ENCODE data around the gene DDX28.

Gene DDX28

DNA sequence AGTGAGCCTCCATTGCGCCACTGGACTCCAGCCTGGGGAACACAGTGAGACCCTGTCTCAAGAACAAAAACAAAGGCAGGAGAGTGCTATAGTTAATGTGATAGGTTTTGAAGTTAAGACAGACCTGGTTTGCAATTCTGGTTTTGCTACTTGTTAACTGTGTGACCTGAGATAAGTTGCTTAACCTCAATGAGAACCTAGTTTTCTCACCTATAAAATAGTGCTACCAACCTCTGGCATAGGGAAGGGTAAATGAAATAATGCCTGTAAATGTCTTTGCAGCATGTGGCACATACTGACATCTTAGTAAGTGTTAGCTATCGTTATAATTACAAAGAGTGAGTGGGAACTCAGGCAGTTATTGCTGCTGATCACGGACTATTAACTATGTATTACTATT, 32.4 kb upstream of the DDX28 start:
- no peak overlapping the region for H3K27ac ChIP-seq
- H2AFZ ChIP-seq, result no peak overlapping the region
- TF ChIP-seq, protein P1, sequence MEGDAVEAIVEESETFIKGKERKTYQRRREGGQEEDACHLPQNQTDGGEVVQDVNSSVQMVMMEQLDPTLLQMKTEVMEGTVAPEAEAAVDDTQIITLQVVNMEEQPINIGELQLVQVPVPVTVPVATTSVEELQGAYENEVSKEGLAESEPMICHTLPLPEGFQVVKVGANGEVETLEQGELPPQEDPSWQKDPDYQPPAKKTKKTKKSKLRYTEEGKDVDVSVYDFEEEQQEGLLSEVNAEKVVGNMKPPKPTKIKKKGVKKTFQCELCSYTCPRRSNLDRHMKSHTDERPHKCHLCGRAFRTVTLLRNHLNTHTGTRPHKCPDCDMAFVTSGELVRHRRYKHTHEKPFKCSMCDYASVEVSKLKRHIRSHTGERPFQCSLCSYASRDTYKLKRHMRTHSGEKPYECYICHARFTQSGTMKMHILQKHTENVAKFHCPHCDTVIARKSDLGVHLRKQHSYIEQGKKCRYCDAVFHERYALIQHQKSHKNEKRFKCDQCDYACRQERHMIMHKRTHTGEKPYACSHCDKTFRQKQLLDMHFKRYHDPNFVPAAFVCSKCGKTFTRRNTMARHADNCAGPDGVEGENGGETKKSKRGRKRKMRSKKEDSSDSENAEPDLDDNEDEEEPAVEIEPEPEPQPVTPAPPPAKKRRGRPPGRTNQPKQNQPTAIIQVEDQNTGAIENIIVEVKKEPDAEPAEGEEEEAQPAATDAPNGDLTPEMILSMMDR (IDR thresholded peaks at IDR 0.05), result no peak
- H3K27me3 ChIP-seq (ENCODE audit: control insufficient read depth, insufficient read depth, low read length), result no peaks in the 10 kb centered on the region
- no peaks in the 10 kb centered on the region for H3K79me2 ChIP-seq
- no peak overlapping the region for H3K9ac ChIP-seq
- no peaks in the 10 kb centered on the region for H3K4me1 ChIP-seq
- no peaks in the 10 kb centered on the region for H3K9me3 ChIP-seq (ENCODE audit: control insufficient read depth, low read length)
- no peak overlapping the region for H3K4me3 ChIP-seq (ENCODE audit: low read depth, low read length)
- H3K36me3 ChIP-seq (ENCODE audit: control insufficient read depth, insufficient read depth, low read length), result no peaks in the 10 kb centered on the region
- H3K4me2 ChIP-seq (ENCODE audit: low read length), result no peak overlapping the region

DNA sequence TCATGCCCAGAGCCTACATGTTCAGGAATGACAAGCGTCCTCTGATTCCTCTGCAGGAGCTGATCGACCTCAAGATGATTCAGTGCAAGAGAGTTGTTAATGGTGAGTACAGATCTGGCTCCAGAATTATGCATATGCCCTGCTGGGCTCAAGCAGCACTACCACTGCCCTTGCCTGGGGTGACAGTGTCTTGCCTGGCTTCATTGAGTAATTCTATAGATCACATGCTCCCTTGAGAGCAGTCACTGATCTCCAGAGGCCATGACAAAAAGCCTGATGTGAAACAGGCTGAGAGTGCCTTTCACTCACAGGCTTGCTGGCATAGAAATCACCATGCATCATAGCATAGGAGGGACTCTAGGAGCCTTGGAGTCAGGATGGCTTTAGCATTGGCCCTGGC, 26.4 kb upstream of the DDX28 start:
- H3K36me3 ChIP-seq (ENCODE audit: control insufficient read depth, insufficient read depth, low read length), result no peaks in the 10 kb centered on the region
- H3K4me2 ChIP-seq (ENCODE audit: low read length), result no peak overlapping the region
- no peak overlapping the region for H3K27ac ChIP-seq
- no peak overlapping the region for H3K9ac ChIP-seq
- TF ChIP-seq, protein P1 (IDR thresholded peaks at IDR 0.05), result no peak
- H3K4me1 ChIP-seq, result no peaks in the 10 kb centered on the region
- no peak overlapping the region for H3K4me3 ChIP-seq (ENCODE audit: low read depth, low read length)
- H3K27me3 ChIP-seq (ENCODE audit: control insufficient read depth, insufficient read depth, low read length), result no peaks in the 10 kb centered on the region
- H3K79me2 ChIP-seq, result no peaks in the 10 kb centered on the region
- H3K9me3 ChIP-seq (ENCODE audit: control insufficient read depth, low read length), result no peaks in the 10 kb centered on the region
- no peak overlapping the region for H2AFZ ChIP-seq

DNA sequence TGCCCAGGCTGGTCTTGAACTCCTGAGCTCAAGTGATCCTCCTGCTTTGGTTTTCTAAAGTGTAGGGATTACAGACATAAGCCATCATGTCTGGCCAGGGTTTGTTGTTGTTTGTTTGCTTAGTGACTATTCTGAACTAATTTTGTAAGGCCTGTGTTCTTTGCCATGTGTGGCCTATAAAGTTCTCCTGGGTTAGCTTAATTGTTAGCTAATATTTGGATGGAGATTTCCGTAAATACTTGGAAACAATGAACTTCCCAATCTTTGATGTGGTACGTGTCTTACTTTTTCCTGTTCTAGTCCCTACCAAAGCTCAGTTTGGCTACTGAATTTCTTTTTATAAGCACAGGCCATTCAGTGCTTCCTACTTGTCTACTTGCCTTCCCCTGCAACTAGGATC, 25.0 kb upstream of the DDX28 start:
- no peak overlapping the region for H2AFZ ChIP-seq
- H3K4me2 ChIP-seq (ENCODE audit: low read length), result no peak overlapping the region
- TF ChIP-seq, protein P1 (IDR thresholded peaks at IDR 0.05), result no peak
- no peak overlapping the region for H3K27ac ChIP-seq
- H3K9me3 ChIP-seq (ENCODE audit: control insufficient read depth, low read length), result no peaks in the 10 kb centered on the region
- H3K27me3 ChIP-seq (ENCODE audit: control insufficient read depth, insufficient read depth, low read length), result no peaks in the 10 kb centered on the region
- no peaks in the 10 kb centered on the region for H3K36me3 ChIP-seq (ENCODE audit: control insufficient read depth, insufficient read depth, low read length)
- no peak overlapping the region for H3K9ac ChIP-seq
- H3K4me1 ChIP-seq, result no peaks in the 10 kb centered on the region
- no peak overlapping the region for H3K4me3 ChIP-seq (ENCODE audit: low read depth, low read length)
- no peaks in the 10 kb centered on the region for H3K79me2 ChIP-seq

DNA sequence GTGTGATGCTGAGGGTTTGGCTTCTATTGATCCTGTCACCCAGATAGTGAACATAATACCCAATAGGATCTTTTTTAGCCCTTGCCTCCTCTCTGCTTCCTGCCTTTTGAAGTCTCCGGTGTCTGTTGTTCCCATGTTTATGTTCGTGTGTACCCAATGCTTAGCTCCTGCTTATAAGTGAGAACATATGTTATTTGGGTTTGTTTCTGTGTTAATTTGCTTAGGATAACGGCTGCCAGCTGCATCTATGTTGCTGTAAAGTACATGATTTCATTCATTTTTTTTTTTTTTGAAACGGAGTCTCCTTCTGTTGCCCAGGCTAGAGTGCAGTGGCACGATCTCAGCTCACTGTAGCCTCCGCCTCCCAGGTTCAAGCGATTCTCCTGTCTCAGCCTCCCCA, 23.1 kb upstream of the DDX28 start:
- no peaks in the 10 kb centered on the region for H3K4me1 ChIP-seq
- H3K36me3 ChIP-seq (ENCODE audit: control insufficient read depth, insufficient read depth, low read length), result no peaks in the 10 kb centered on the region
- H3K9ac ChIP-seq, result no peak overlapping the region
- H3K79me2 ChIP-seq, result no peaks in the 10 kb centered on the region
- H3K4me2 ChIP-seq (ENCODE audit: low read length), result no peak overlapping the region
- H2AFZ ChIP-seq, result no peak overlapping the region
- H3K4me3 ChIP-seq (ENCODE audit: low read depth, low read length), result no peak overlapping the region
- H3K27me3 ChIP-seq (ENCODE audit: control insufficient read depth, insufficient read depth, low read length), result no peaks in the 10 kb centered on the region
- H3K27ac ChIP-seq, result no peak overlapping the region
- TF ChIP-seq, protein P1 (IDR thresholded peaks at IDR 0.05), result no peak
- no peaks in the 10 kb centered on the region for H3K9me3 ChIP-seq (ENCODE audit: control insufficient read depth, low read length)

DNA sequence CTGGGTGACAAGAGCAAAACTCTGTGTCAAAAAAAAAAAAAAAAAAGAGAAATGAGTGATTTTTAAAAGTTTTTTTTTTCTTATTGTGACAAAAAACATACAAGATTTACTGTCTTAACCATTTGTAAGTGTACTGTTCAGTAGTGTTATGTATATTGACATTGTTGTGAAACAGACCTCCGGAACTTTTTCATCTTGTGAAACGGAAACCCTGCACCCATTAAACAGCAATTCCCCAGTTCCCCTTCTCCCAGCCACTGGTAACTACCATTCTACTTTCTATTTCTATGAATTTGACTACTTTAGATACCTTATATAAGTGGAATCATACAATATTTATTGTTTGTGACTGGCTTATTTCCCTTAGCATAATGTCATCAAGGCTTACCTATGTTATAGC, 18.8 kb upstream of the DDX28 start:
- H2AFZ ChIP-seq, result no peak overlapping the region
- H3K9me3 ChIP-seq (ENCODE audit: control insufficient read depth, low read length), result no peaks in the 10 kb centered on the region
- no peak overlapping the region for H3K4me3 ChIP-seq (ENCODE audit: low read depth, low read length)
- H3K4me2 ChIP-seq (ENCODE audit: low read length), result no peak overlapping the region
- no peaks in the 10 kb centered on the region for H3K36me3 ChIP-seq (ENCODE audit: control insufficient read depth, insufficient read depth, low read length)
- no peaks in the 10 kb centered on the region for H3K27me3 ChIP-seq (ENCODE audit: control insufficient read depth, insufficient read depth, low read length)
- TF ChIP-seq, protein P1 (IDR thresholded peaks at IDR 0.05), result no peak
- H3K79me2 ChIP-seq, result no peaks in the 10 kb centered on the region
- no peak overlapping the region for H3K9ac ChIP-seq
- H3K4me1 ChIP-seq, result no peaks in the 10 kb centered on the region
- H3K27ac ChIP-seq, result no peak overlapping the region
